UCSD-AML1 (cell line): ENCODE data around the gene MKRN1.
"Not testable (repeated sequence)": the region's sequence is repeated elsewhere in the genome, so short reads cannot be mapped to it uniquely, and the experiment has no call there.

Experiments
- DNase-seq: peaks from one replicate; lab custom pipeline; 2025; ENCODE audit not compliant: unreplicated experiment; lab: John Stamatoyannopoulos, UW

MKRN1 gene

GRCh38 chr7:140485500-140486265 lies 6.4 kb upstream of the MKRN1 start:
- DNase-seq, result no peak

GRCh38 chr7:140484951-140485499 lies 5.7 kb upstream of the MKRN1 start:
- DNase-seq, result no peak

GRCh38 chr7:140484479-140484878 lies 5.2 kb upstream of the MKRN1 start:
- no peak for DNase-seq

- DNase-seq, result no peak
These were observed 407 bp upstream of the MKRN1 start for GRCh38 chr7:140479739-140480084.

GRCh38 chr7:140478246-140479061 lies 851 bp downstream of the MKRN1 start:
- peak; percentile 43 for DNase-seq

GRCh38 chr7:140476698-140477261 lies 2.5 kb downstream of the MKRN1 start:
- DNase-seq, result no peak

GRCh38 chr7:140475747-140476333 lies 3.5 kb downstream of the MKRN1 start:
- no peak for DNase-seq

GRCh38 chr7:140463111-140463510 lies 16.2 kb downstream of the MKRN1 start:
- DNase-seq, result no peak

- no peak for DNase-seq
These were observed 20.4 kb downstream of the MKRN1 start for GRCh38 chr7:140458916-140459315.

GRCh38 chr7:140458201-140458600 lies 21.1 kb downstream of the MKRN1 start:
- no peak for DNase-seq

- DNase-seq, result no peak
These were observed 22.7 kb downstream of the MKRN1 start for GRCh38 chr7:140456551-140457051.

GRCh38 chr7:140455743-140456142 lies 23.6 kb downstream of the MKRN1 start:
- DNase-seq, result no peak

- DNase-seq, result no peak
These were observed 24.7 kb downstream of the MKRN1 start for GRCh38 chr7:140454657-140455015.

- DNase-seq, result not testable (repeated sequence)
These were observed 25.3 kb downstream of the MKRN1 start for GRCh38 chr7:140453785-140454656.

- no peak for DNase-seq
These were observed 26.0 kb downstream of the MKRN1 start for GRCh38 chr7:140453273-140453672.

- no peak for DNase-seq
These were observed 27.6 kb downstream of the MKRN1 start for GRCh38 chr7:140451716-140452115.

GRCh38 chr7:140448781-140449480 lies 30.4 kb downstream of the MKRN1 start:
- no peak for DNase-seq

- no peak for DNase-seq
These were observed 31.5 kb downstream of the MKRN1 start for GRCh38 chr7:140447841-140448240.

GRCh38 chr7:140446467-140446866 lies 32.8 kb downstream of the MKRN1 start:
- no peak for DNase-seq

- DNase-seq, result no peak
These were observed 37.8 kb downstream of the MKRN1 start for GRCh38 chr7:140441519-140441918.
